Fibroblast of peridontal ligament (primary cell): ENCODE data around the gene FANCE.
A peak's percentile ranks its signal among the peaks of the same experiment; 100 is the strongest.
"Not testable (repeated sequence)": the region's sequence is repeated elsewhere in the genome, so short reads cannot be mapped to it uniquely, and the experiment has no call there.

Experiments used
- DNase-seq: peaks from one replicate; pipeline ENCODE4 v3.0.0-alpha.2; 2010; ENCODE audit errors: extremely low read depth

FANCE gene

DNA sequence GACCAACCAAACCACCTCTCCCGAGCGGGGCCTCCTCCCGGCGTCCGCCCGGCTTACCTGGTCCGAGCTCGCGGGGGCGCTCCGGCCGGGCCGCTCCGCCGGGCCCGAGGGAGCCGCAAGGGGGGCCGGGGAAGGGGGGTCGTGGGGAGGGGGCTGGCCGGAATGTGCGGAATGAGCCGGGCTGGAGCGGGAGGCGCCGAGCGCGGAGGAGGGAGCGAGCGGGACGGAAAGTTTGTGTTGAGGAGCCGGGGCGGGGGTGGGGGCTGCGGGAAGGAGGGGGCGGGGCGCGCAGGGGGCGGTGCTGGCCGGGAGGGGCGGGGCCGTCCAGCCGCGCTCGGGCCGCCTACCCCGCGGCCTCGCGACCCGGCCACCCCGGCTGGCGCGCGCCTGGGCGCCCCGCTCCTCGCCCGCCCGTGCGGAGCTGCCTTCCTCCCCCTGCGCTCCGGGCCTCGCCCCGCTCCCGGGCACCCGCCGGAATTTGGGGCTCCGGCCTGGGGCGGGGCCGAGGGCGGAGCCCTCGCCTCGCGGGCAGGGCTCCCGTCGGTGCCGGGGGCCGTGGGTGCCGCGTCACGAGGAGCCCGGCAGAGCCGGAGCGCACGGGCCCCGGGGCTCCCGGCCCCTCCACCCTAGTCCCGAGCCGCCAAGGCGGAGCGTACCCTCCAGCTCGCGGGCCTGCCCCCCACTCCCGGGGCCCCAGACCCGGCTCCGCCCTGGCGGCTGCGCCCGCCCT, 44.9 kb downstream of the FANCE start, which contains the start of gene TEAD3:
TSS of gene TEAD3 (minus strand) at position 239 of the 730 bp plus-strand sequence.
- peak; percentile 51 for DNase-seq

DNA sequence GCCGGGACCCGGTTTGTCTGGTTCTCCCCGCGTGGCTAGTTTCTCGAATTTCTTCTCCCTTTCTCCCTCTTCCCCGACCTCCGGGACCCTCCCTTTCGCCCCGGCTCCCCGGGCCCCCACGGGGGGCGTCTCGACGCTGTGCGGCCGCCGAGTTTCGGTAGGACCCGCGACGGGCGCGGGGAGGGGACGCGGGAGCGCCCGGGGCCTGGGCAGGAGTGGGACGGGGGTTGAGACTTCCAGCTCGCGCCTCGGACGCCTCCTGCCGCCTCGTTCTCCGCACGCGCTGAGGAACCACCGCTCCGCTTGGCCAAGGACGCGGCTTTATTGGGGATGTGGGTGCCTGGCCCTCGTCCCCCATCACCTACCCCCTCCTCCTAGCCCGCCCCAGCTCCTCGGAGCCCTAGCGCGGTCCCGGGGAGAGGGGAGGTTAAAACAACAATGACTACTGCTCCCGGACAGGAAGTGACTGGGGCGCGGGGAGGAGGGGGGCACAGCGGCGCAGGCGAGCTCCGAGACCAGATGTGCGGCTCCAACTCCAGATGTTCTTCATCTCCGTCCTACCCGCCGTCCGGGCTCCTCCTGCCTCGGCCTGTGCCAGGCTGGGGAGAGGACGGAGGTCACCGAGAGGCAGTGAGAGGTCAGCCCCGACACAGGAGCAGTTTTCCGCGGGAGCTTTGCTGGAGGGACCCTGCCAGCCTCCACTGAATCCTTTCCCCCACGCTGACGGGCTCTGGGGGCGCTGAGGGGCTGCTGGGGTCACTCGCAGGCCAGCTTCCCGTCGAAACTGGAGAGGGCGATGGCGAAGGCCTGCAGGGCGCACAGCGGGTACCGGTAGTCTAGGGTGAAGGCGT, 45.7 kb downstream of the FANCE start:
- peak; percentile 73 for DNase-seq

DNA sequence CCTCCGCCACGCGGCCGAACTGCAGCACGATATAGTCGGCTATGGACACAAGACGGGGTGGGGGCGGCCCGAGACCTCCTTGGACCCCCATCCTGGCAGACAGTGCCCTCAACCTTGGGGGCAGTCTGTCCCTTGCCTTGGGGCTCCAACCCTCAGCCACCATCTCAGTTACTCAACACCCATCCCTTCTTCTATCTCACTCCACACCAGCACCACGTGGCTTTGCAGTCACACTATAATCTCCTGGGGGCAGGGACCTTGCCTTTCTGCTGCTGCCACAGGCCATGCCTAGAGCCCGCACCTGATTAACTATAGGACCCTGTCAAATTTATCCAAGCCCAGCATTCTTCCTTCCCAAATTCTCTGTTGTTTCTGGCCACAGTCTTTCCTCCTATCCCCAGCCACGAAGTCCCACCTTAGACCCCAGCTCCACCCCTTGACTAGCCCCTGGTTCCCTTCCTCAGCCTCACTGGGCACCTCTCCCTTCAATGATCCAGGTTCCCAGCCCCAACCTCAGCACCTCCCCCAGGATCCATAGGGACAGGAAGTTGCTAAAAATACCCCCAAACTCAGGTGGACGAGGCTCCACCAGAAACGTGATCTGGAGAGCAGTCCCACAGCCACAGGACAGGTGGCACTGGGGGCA, 46.4 kb downstream of the FANCE start:
- DNase-seq: no peak

DNA sequence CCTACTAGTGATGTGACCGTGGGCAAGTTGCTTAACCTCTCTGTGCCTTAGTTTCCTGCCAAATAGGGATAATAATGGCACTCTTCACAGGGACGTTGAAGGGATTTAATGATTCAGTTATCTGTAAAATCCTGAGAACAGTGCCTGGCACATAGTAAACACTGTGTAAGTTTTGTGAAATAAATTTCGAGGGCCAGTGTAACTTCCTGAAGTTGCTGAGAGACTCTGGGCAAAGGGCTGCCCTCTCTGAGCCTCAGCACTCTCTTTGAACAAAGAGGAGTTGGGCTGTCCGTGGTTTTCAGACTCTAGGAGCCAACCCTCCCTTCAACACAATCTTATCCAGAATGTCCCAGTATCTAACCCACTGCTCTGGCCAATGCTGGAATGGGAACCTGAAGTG, 47.2 kb downstream of the FANCE start:
- no peak for DNase-seq

DNA sequence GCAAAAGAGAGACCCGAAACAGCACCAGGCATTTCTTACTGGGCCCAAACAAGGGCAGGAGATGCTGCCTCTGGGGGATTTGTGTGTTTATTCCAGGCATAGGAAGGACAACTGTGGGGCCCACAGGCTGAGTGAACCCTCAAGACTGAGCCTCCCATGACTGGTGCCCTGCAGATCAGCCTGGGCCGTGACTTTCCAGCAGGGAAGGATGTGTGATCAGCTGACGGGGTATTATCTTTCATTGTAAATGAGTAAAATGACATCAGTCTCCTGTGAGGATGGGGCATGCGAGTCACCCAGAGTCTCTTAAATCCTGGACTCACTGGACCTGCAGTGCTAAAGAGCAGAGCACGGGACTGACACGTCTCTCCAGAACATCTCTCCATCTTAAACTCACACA, 48.6 kb downstream of the FANCE start:
- DNase-seq: peak; percentile 49

DNA sequence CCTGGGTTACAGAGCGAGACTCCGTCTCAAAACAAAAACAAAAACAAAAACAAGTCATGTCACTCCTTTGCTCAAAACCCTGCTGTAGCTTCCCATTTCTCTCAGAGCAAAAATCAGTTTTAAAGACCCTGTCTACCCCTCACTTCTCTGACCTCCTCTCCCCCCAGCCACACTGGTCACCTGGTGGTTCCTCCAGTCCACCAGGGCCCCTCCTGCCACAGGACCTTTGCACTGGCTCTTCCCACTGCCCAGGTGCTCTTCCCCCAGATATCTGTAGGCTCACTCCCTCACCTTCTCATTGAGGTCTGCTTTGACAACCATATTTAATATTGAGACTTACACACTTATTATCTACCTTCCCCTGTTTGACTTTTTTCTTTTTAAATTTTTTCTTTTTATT, 49.6 kb downstream of the FANCE start:
- no peak for DNase-seq

DNA sequence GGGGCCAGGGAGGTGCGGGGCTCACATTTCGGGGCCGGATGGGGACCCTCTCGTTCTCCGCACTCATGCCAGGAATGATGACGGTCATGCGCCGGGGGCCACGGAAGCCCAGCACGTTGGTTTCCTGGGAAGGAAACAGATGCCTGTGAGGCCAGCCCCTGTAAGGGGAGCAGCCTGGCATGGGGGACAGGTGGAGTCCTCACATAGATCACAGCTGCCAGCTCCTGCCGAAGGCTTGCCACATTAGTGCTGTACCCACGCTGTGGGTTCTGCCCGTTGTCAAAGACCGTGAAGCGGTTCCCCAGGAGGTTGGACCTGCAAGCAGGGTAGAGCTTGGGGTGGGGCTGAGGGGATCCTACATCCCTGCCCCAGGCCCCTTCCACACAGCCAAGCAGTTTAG, 51.4 kb downstream of the FANCE start:
- DNase-seq: no peak

DNA sequence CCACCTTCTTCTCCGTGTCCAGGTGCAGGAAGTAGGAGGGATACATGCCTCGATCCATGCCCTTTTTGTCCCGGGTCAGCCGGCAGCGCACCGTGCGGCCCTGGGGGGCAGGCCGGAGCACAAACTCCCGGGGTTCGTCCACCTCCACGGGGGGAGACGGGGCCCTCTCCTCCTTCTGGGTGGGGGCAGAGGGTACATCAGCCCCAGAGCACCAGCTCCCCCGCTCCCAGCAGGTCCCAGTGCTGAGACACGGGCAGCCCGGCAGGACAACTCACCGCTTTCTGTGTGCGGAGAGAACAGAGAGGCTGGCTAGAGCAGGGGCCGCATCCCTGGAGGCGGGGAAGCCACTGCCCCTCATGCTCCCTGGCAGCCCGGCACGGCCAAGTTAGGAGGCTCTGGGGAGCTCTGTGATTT, 53.9 kb downstream of the FANCE start:
- no peak for DNase-seq

DNA sequence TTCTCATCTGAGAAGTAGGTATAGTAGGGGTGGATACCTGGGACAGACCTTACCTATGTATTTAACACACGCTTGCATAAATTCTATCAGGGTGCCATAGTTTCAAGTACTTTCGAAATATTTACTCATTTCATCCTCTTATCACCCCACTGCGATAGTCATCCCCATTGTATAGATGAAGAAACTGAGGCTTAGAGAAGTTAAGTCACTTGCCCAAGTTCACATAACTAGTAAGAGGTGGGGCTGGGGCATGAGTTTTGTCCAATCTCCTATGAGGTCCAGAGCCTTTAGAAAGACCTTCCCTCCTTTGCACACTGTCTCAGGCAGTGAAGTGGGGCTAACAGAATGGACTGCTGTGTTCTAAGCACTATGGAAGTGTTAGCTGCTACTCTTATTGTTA, 54.4 kb downstream of the FANCE start:
- DNase-seq: no peak

DNA sequence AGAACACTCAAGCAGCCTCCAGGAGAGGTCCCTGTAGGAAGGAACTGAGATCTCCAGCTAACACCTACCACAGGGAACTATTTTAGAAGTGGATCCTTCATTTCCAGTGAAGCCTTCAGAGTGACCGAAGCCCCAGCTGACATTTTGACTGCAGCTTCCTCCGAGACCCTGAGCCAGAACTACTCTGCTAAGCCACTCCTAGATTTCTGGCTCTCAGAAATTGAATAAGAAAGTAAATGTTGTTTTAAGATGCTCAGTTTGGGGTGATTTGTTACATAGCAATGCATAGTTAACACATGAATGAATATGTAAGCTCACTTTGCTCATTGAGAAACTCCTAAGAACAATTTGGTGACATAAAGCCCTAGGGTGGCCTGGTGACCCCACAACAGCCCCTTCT, 55.1 kb downstream of the FANCE start:
- no peak for DNase-seq

DNA sequence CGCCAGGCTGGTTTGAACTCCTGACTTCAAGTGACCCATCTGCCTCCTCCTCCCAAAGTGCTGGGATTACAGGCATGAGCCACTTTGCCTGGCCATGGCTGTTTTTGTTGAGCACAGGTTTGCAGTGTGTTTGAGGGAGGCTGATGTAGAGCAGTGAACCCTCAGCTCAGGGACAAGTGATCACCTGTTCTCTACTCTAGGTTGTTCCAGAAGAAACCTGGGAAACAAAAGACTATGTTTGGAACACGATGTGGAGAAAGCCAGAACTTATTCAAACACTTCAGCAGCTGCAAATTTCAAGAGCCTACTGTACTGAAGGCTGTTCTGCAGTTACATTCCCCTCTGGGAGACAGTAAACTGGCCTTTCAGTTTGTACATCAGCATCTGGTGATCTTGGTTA, 55.9 kb downstream of the FANCE start:
- DNase-seq: no peak

DNA sequence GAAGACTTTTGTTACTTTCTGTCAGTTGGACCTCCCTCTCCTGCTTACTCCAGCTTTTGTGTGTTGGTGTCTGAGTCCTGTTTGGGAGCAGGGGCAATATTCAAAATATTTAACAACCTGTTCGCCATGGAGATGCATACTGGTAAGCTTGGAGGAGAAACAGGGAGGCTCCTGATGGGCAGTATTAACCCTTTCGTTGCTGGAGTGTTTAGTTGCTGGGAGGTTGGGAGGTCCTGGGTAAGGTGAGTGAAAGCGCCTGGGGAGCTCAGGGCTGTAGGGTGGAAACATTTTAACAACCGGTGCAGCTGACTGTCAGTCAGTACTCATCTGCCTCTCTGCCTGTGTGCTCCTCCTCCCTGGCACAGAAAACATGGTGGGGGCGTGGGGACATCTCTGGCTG, 56.4 kb downstream of the FANCE start:
- DNase-seq: no peak

DNA sequence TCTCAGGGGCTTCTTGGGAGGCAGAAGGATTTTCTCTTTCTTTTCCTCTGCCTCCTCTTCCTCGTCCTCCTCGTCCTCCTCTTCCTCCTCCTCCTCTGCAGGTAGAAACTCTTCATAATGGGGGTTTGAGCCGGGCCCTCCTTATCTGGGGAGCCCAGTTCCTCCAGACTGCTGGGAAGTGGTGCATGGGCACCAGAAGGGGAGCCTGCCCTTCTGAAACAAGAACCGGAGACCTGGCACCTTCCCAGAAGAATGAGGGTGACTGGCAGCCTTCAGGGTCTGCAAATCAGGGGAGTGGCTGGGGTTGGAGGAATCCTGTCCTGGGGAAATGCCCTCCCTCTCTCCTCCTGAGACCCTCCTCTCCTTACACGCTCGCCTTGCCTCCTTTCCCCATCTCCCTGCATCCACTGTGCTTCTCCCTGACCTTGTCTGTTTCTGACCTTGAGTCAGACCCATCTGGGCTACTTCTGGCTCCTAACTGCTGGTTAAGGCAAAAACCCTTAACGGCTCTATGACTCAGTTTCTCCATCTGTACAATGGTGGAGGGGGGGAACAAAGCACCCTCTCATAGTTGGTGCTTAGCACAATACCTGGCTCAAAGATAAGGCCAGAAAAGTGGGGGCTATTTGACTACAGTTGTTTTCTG, 58.9 kb downstream of the FANCE start:
- DNase-seq: no peak

DNA sequence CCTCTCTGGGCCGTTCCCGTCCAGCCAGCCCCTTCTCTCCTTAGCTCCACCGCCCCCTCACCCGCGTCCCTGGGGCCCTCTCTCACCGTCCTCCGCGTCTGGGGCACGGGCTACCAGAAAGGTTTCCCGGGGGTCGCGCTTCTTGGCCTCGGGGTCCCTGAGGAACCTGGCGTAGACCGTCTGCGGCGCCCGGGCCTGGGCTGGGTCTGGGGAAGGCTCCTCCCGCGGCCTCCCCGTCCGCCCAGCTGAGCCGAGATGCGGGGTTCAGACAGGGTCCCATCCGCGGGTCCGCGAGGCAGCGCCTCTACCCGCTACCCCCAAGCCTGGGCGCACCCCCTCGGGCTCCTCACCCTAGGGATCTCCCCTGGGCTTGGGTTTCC, 59.4 kb downstream of the FANCE start:
- no peak for DNase-seq

DNA sequence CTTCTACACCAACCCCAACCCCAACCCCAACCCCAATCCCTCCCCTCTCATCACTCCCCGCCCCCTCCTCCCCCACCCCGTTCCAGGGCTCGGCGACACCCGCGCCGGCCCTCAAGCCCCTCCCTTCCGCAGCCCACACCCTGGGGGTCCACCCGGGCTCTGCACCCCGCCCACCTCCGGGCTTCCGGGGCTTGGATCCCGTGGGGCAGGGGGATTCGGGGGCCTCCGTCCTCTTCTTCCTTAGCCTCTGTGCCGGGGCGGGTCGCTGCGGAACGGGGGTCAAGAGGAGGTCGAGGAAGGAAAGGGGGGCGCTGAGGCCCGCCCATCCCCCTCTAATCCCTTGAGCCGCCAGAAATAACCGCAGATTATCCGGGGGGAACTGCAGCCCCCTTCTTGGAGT, 59.9 kb downstream of the FANCE start:
- DNase-seq: no peak

DNA sequence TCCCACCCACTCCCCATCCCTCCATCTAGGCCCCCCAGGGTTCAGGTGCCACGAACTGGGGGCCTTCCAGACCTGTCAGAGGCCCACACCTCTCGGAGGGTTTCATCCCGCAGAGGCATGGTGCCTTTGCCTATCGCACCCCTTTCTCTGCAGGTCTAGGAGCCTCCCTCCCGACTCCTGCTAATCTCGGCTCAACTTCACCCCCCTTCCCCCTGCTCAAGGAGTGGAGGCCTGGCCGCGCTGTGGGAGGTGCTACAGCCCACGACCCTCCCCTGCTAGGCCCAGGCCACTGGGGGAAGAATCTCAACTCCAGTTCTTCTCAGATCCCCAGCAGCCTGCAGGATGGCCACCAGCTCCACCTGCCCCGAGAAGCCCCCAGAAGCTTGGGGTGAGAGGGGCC, 60.6 kb downstream of the FANCE start, which contains the start of gene TULP1:
TSS of gene TULP1 (minus strand) at position 157 of the 400 bp plus-strand sequence. CDS start at position 119, 38 bp downstream.
- no peak for DNase-seq

DNA sequence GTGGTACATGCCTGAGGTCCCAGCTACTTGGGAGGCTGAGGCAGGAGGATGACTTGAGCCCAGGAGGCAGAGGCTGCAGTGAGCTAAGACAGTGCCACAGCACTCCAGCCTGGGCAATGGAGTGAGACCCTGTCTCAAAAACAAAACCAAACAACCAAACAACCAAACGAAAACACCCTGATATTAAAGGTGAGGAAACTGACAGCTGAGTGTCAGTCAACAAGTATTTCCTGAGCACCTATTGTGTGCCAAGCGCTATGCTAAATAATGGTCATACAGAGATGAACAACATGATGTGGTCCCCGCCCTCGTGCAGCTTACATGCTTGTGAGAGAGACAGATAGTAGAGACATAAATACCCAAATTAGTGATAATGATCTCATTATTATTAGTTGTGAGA, 62.4 kb downstream of the FANCE start:
- no peak for DNase-seq

DNA sequence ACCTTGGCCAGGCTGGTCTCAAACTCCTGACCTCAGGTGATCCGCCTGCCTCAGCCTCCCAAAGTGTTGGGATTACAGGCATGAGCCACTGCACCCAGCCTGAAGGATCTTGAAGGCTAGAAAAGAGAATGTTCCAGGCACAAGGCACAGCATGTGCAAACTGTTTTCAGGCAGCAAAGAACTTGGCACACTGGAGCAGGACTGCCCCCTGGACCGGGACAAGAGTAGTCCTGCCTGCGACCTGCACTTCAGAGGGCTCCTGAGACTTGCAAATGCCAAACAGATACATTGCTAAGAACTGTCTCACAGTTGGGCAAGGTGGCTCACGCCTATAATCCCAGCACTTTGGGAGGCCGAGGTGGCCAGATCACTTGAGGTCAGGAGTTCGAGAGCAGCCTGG, 63.8 kb downstream of the FANCE start:
- not testable (repeated sequence) for DNase-seq
